NOMO-1 treated with dmso at 0.1 percent for 144 hours (cell line): Measurements from ENCODE around the gene ASCL4.
A peak's percentile ranks its signal among the peaks of the same experiment; 100 is the strongest.

Source experiments
- DNase-seq: peaks from one replicate; lab custom pipeline; 2025; ENCODE audit not compliant: unreplicated experiment; lab: John Stamatoyannopoulos, UW

Gene ASCL4

GRCh38 chr12:107778383-107779025, 4.0 kb downstream of the ASCL4 start:
- DNase-seq: peak; percentile 52

GRCh38 chr12:107779077-107779831, 4.8 kb downstream of the ASCL4 start:
- DNase-seq: peak; percentile 60

- DNase-seq: no peak
Measured at GRCh38 chr12:107780298-107780697, 5.8 kb downstream of the ASCL4 start.

GRCh38 chr12:107782067-107782466, 7.6 kb downstream of the ASCL4 start:
- DNase-seq: no peak

- DNase-seq: peak; percentile 43
Measured at GRCh38 chr12:107783406-107784376, 9.2 kb downstream of the ASCL4 start.

GRCh38 chr12:107788281-107788680, 13.8 kb downstream of the ASCL4 start:
- DNase-seq: no peak

- DNase-seq: no peak
Measured at GRCh38 chr12:107788690-107789458, 14.4 kb downstream of the ASCL4 start.

GRCh38 chr12:107791465-107792089, 17.1 kb downstream of the ASCL4 start:
- DNase-seq: no peak

- no peak for DNase-seq
Measured at GRCh38 chr12:107794451-107794850, 19.9 kb downstream of the ASCL4 start.

- DNase-seq: no peak
Measured at GRCh38 chr12:107798580-107798979, 24.1 kb downstream of the ASCL4 start.

- no peak for DNase-seq
Measured at GRCh38 chr12:107801150-107801549, 26.6 kb downstream of the ASCL4 start.

GRCh38 chr12:107803092-107803491, 28.6 kb downstream of the ASCL4 start:
- DNase-seq: no peak

- DNase-seq: no peak
Measured at GRCh38 chr12:107805488-107806180, 31.1 kb downstream of the ASCL4 start.

- DNase-seq: no peak
Measured at GRCh38 chr12:107807471-107808150, 33.1 kb downstream of the ASCL4 start.

- no peak for DNase-seq
Measured at GRCh38 chr12:107817250-107817649, 42.7 kb downstream of the ASCL4 start.

GRCh38 chr12:107818984-107819383, 44.5 kb downstream of the ASCL4 start:
- no peak for DNase-seq

- DNase-seq: no peak
Measured at GRCh38 chr12:107822356-107822755, 47.9 kb downstream of the ASCL4 start.
